ENCODE data around the gene COX6A1.

Gene COX6A1

GRCh38 chr12:120469450-120470149 lies 31.7 kb downstream of the COX6A1 start, which contains the start of gene SRSF9:
Gene SRSF9, minus strand, starts transcription at chr12:120469748. Its CDS starts 139 bp downstream, at chr12:120469609.
- ATAC-seq: peak; percentile 88
- TF ChIP-seq PATZ1 (CRISPR knock-in tag; IDR thresholded peaks at IDR 0.05; ENCODE audit: borderline replicate concordance) (peak; percentile 42; the same call in 1 of the 2 replicates), CREB5 (CRISPR knock-in tag; IDR thresholded peaks at IDR 0.05; ENCODE audit: low read depth) (no peak)

- no peak for TF ChIP-seq ZNF8 (CRISPR knock-in tag; IDR thresholded peaks at IDR 0.05)
- no peak for TF ChIP-seq ISL1 (CRISPR knock-in tag; IDR thresholded peaks at IDR 0.05)
- TF ChIP-seq TSHZ2 (CRISPR knock-in tag; IDR thresholded peaks at IDR 0.05): no peak
- ATAC-seq: peak; percentile 52
Measured at GRCh38 chr12:120470150-120470784, 32.4 kb downstream of the COX6A1 start.

- TF ChIP-seq SNAI2 (CRISPR knock-in tag; IDR thresholded peaks at IDR 0.05) (no peak), ARNTL (CRISPR knock-in tag; IDR thresholded peaks at IDR 0.05; ENCODE audit: borderline replicate concordance, low read depth) (no peak), POU6F1 (CRISPR knock-in tag; IDR thresholded peaks at IDR 0.05; ENCODE audit: borderline replicate concordance, low read depth) (no peak), TCF4 (CRISPR knock-in tag; IDR thresholded peaks at IDR 0.05; ENCODE audit: borderline replicate concordance) (no peak), PPARA (CRISPR knock-in tag; IDR thresholded peaks at IDR 0.05; ENCODE audit: borderline replicate concordance) (no peak)
- ATAC-seq: no peak
Measured at GRCh38 chr12:120472521-120472920, 34.6 kb downstream of the COX6A1 start.

- no peak for ATAC-seq
- TF ChIP-seq GLIS3 (CRISPR knock-in tag; IDR thresholded peaks at IDR 0.05) (no peak), RARB (CRISPR knock-in tag; IDR thresholded peaks at IDR 0.05) (no peak), ZNF565 (CRISPR knock-in tag; conservative IDR thresholded peaks at IDR 0.05; ENCODE audit: low read depth) (no peak), CSRNP3 (CRISPR knock-in tag; IDR thresholded peaks at IDR 0.05) (no peak), ISL1 (CRISPR knock-in tag; IDR thresholded peaks at IDR 0.05) (no peak), ZFP30 (CRISPR knock-in tag; IDR thresholded peaks at IDR 0.05) (no peak), BACH2 (CRISPR knock-in tag; IDR thresholded peaks at IDR 0.05; ENCODE audit: borderline replicate concordance) (no peak), TOX (CRISPR knock-in tag; IDR thresholded peaks at IDR 0.05; ENCODE audit: borderline replicate concordance) (no peak), POU6F1 (CRISPR knock-in tag; IDR thresholded peaks at IDR 0.05; ENCODE audit: borderline replicate concordance, low read depth) (no peak), TSHZ2 (CRISPR knock-in tag; IDR thresholded peaks at IDR 0.05) (no peak), ZNF8 (CRISPR knock-in tag; IDR thresholded peaks at IDR 0.05) (no peak), CSDC2 (CRISPR knock-in tag; IDR thresholded peaks at IDR 0.05) (no peak), ARNTL (CRISPR knock-in tag; IDR thresholded peaks at IDR 0.05; ENCODE audit: borderline replicate concordance, low read depth) (no peak)
Measured at GRCh38 chr12:120473807-120474615, 36.1 kb downstream of the COX6A1 start.
